ENCODE data around the gene NDUFA3. TPM values are rescaled to one million over a fixed set of nuclear protein-coding genes. Genes with fewer than 3 reads are reported as not detected.
"Not testable (repeated sequence)": the region's sequence is repeated elsewhere in the genome, so short reads cannot be mapped to it uniquely, and the experiment has no call there.

The NDUFA3 gene
- total and polyA plus RNA-seq, 10 of the 15 experiments (the other 5 are each of a cell fraction or from before 2014, with no cell fraction given), result 40.0 to 335 (median 153) TPM

DNA sequence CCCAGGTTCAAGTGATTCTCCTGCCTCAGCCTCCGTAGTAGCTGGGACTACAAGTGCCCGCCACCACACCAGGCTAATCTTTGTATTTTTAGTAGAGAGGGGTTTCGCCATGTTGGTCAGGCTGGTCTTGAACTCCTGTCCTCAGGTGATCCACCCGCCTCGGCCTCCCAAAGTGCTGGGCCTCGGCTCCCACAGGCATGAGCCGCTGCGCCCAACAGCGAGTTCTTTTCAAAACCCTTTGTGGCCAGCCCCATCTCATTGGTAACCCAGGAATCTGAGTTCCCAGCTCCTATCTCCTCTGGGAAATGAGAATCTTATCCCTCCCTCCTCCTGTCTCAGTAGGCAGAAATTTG lies 2.8 kb upstream of the NDUFA3 start:
- H3K4me3 ChIP-seq; SMC1A ChIA-PET (ENCODE audit: uncharacterized antibody, unreplicated experiment); CTCF ChIA-PET; H3K9ac ChIP-seq (ENCODE audit: control insufficient read depth, insufficient read depth, low read length); DNase-seq (ENCODE audit: low read depth, low spot score); H3K4me1 ChIP-seq (ENCODE audit: control insufficient read depth, insufficient read depth, low read length); H3K79me2 ChIP-seq (ENCODE audit: control insufficient read depth, insufficient read depth, low read length); RAD21 ChIA-PET (ENCODE audit: unreplicated experiment); ATAC-seq; H2AFZ ChIP-seq (ENCODE audit: control insufficient read depth, low read depth, low read length); H3K27me3 ChIP-seq (replicated peaks in 1 of 2; ENCODE audit: control insufficient read depth in 2 of 2, insufficient read depth in 2 of 2, low read length in 1 of 2); H3K4me2 ChIP-seq (ENCODE audit: control insufficient read depth, insufficient read depth); H4K20me1 ChIP-seq (ENCODE audit: control insufficient read depth, insufficient read depth); BruUV-seq (replicated peaks); in situ Hi-C loops (cut with MboI); H3K36me3 ChIP-seq (ENCODE audit: control insufficient read depth in 2 of 2, insufficient read depth in 2 of 2, low read length in 1 of 2); H3K27ac ChIP-seq (ENCODE audit: control insufficient read depth, insufficient read depth); FAIRE-seq; POLR2A ChIA-PET; H3K9me3 ChIP-seq (replicated peaks; ENCODE audit: control insufficient read depth, insufficient read depth, low read length): not testable (repeated sequence)
- intact Hi-C loops (cut with micrococcal nuclease; ENCODE audit: unreplicated experiment), result loop anchor here (10.0 kb wide), 2 partner anchors 575 to 995 kb away; partner anchors contain the start of gene ZNF160
- WGBS (ENCODE audit: insufficient coverage, insufficient replicate concordance, low lambda C conversion rate, missing lambda C conversion rate), result 49% methylated on average over 9 of the region's 9 CpGs

DNA sequence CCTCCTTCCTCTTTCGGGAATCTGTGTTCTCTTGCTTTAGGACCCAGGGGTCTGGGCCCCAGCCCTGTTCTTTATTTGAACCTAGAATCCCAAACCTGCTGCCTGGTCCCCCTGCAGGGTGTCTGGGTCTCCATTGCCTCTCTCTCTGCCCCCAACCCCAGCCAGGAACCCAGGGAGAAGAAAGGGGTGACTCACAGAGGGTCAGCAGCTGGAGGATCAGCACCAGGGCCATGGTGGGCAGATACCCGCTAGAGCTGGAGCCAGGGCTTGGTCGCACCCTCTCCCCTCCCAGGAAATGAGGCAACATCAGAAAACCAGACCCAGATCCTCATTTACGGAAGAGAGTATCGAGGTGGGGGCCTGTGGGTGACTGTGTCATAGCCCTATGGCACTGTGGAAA lies 2.1 kb upstream of the NDUFA3 start, which contains the start of gene OSCAR:
Gene OSCAR, minus strand, starts transcription at position 243 of the 400 bp plus-strand sequence. Its CDS starts 11 bp downstream, at position 232.
- RAD21 ChIA-PET (ENCODE audit: unreplicated experiment), result no interaction called here
- SMC1A ChIA-PET (ENCODE audit: uncharacterized antibody, unreplicated experiment), result interaction anchor here (0.6 kb wide), 1 partner anchor 190 kb away, joined by 3 read pairs; no protein-coding TSS in a partner anchor
- H3K36me3 ChIP-seq (ENCODE audit: control insufficient read depth in 2 of 2, insufficient read depth in 2 of 2, low read length in 1 of 2), result peaks cover 0 to under 1% of the 10 kb centered on the region in 2 experiments; a peak in 2 of 4 replicates
- 64% methylated on average over 5 of the region's 5 CpGs for WGBS (ENCODE audit: insufficient coverage, insufficient replicate concordance, low lambda C conversion rate, missing lambda C conversion rate)
- DNase-seq (ENCODE audit: low read depth, low spot score) (no peak), ATAC-seq (no peak), FAIRE-seq (no peak)
- no peak within 1 kb of the TSS for H3K27ac ChIP-seq (ENCODE audit: control insufficient read depth, insufficient read depth)
- H3K4me3 ChIP-seq, result no peak within 1 kb of the TSS
- H3K79me2 ChIP-seq (ENCODE audit: control insufficient read depth, insufficient read depth, low read length), result peaks cover 9% of the 10 kb centered on the region
- no TSS peak for BruUV-seq (replicated peaks)
- intact Hi-C loops (cut with micrococcal nuclease; ENCODE audit: unreplicated experiment) (loop anchor here (10.0 kb wide), 2 partner anchors 576 to 996 kb away; partner anchors contain the start of gene ZNF160), in situ Hi-C loops (cut with MboI) (no loop called here)
- POLR2A ChIA-PET, result no interaction called here
- H3K9me3 ChIP-seq (replicated peaks; ENCODE audit: control insufficient read depth, insufficient read depth, low read length), result no peaks in the 10 kb centered on the region
- no peaks in the 10 kb centered on the region; a peak in 2 of 4 replicates for H3K27me3 ChIP-seq (replicated peaks in 1 of 2; ENCODE audit: control insufficient read depth in 2 of 2, insufficient read depth in 2 of 2, low read length in 1 of 2)
- H3K4me1 ChIP-seq (ENCODE audit: control insufficient read depth, insufficient read depth, low read length), result no peaks in the 10 kb centered on the region
- no peaks in the 10 kb centered on the region for H4K20me1 ChIP-seq (ENCODE audit: control insufficient read depth, insufficient read depth)
- H2AFZ ChIP-seq (ENCODE audit: control insufficient read depth, low read depth, low read length), result no peak within 1 kb of the TSS
- CTCF ChIA-PET, result no interaction called here
- H3K4me2 ChIP-seq (ENCODE audit: control insufficient read depth, insufficient read depth), result no peak within 1 kb of the TSS
- no peak within 1 kb of the TSS for H3K9ac ChIP-seq (ENCODE audit: control insufficient read depth, insufficient read depth, low read length)
- TF ChIP-seq SIN3A (IDR thresholded peaks at IDR 0.05; ENCODE audit: low read depth, low read length) (no peak), ZNF217 (IDR thresholded peaks at IDR 0.05) (no peak), NR2C1 (IDR thresholded peaks at IDR 0.05) (no peak)
